SK-N-SH (cell line): ENCODE measurements around the gene ELN.

Experiments used
- CHD2 ChIP-seq: fragments of 150-350 bp; IDR thresholded peaks from 2 replicates; pipeline ENCODE4 v1.6.1; 2018; ENCODE audit warnings: low read length; ENCODE audit not compliant: partially characterized antibody
- EZH2phosphoT487 ChIP-seq: fragments of 200-600 bp; sonication (generic); IDR thresholded peaks from 2 replicates; pipeline ENCODE4 v1.6.1; 2017; ENCODE audit warnings: low read depth, mixed run types, mild to moderate bottlenecking, antibody characterized with exemption, moderate library complexity, borderline replicate concordance
- POLR2AphosphoS5 ChIP-seq: IDR thresholded peaks from 2 replicates; pipeline ENCODE4 v1.6.1; 2012; ENCODE audit warnings: low read depth, low read length

- TF ChIP-seq CHD2: no peak
- peak; percentile 64; the same call in 1 of the 2 replicates for TF ChIP-seq POLR2AphosphoS5
- TF ChIP-seq EZH2phosphoT487: no peak
Observed at GRCh38 chr7:74061840-74062539, 34.0 kb downstream of the ELN start.
